Cortex of kidney (tissue), 1 donor: ENCODE measurements around the gene NEU4.
"Not testable (repeated sequence)": the region's sequence is repeated elsewhere in the genome, so short reads cannot be mapped to it uniquely, and the experiment has no call there.

ENCODE experiments used
- DNase-seq: peaks from one replicate; lab custom pipeline; 2025; lab: John Stamatoyannopoulos, UW

NEU4 gene

GRCh38 chr2:241814393-241814642 is 5.3 kb downstream of the NEU4 start:
- DNase-seq, result no peak

- DNase-seq, result no peak
Measured at GRCh38 chr2:241814643-241815476, 5.9 kb downstream of the NEU4 start.

- no peak for DNase-seq
Measured at GRCh38 chr2:241815477-241816430, 6.8 kb downstream of the NEU4 start.

GRCh38 chr2:241816431-241817121 is 7.6 kb downstream of the NEU4 start:
- DNase-seq, result no peak

- no peak for DNase-seq
Measured at GRCh38 chr2:241817126-241817820, 8.3 kb downstream of the NEU4 start.

GRCh38 chr2:241817821-241818215 is 8.8 kb downstream of the NEU4 start:
- DNase-seq, result not testable (repeated sequence)

GRCh38 chr2:241818229-241818942 is 9.4 kb downstream of the NEU4 start:
- DNase-seq, result no peak

GRCh38 chr2:241818943-241819270 is 9.9 kb downstream of the NEU4 start:
- no peak for DNase-seq

- DNase-seq, result not testable (repeated sequence)
Measured at GRCh38 chr2:241819947-241820624, 11.1 kb downstream of the NEU4 start.

GRCh38 chr2:241820625-241821384 is 11.8 kb downstream of the NEU4 start:
- DNase-seq, result no peak

- DNase-seq, result no peak
Measured at GRCh38 chr2:241821460-241822263, 12.7 kb downstream of the NEU4 start.

- no peak for DNase-seq
Measured at GRCh38 chr2:241822264-241822623, 13.3 kb downstream of the NEU4 start.

GRCh38 chr2:241823531-241824437 is 14.8 kb downstream of the NEU4 start:
- not testable (repeated sequence) for DNase-seq

- no peak for DNase-seq
Measured at GRCh38 chr2:241827394-241827793, 18.4 kb downstream of the NEU4 start.

GRCh38 chr2:241833101-241833663 is 24.2 kb downstream of the NEU4 start:
- DNase-seq, result no peak

- not testable (repeated sequence) for DNase-seq
Measured at GRCh38 chr2:241833756-241834526, 24.9 kb downstream of the NEU4 start.
